PC-3 (cell line): ENCODE data around the gene RAPGEF4. TPM values are rescaled to one million over a fixed set of nuclear protein-coding genes. Genes with fewer than 3 reads are reported as not detected.

Source experiments
- ATAC-seq: fragments of 200-7000 bp; cut with Tn5 transposase; 2 replicates; pipeline ENCODE4 v1.9.1; 2020; ENCODE audit warnings: mild to moderate bottlenecking, moderate library complexity
- BruUV-seq: library from RNA; stranded (reverse); fragments of 400-500 nt; replicated peaks from 2 replicates; lab custom pipeline; 2021; lab: Mats Ljungman, UMichigan
- CTCF ChIA-PET: fragments of 300-600 bp; sonication (Branson Sonifier 250); formaldehyde crosslinking; loops from one replicate; lab custom pipeline; 2022; ENCODE audit warnings: antibody characterized with exemption; lab: Charles Lee
- POLR2A ChIA-PET: fragments of 300-600 bp; sonication (Branson Sonifier 250); formaldehyde crosslinking; loops from one replicate; lab custom pipeline; 2022; ENCODE audit warnings: antibody characterized with exemption; ENCODE audit not compliant: unreplicated experiment; lab: Charles Lee
- DNase-seq: peaks from one replicate; pipeline ENCODE4 v3.0.0-alpha.2; 2015
- H2AFZ ChIP-seq: fragments of 300-600 bp; sonication (generic); 2 replicates; pipeline ENCODE4 v1.6.0; 2016; ENCODE audit warnings: antibody characterized with exemption, low read length
- H3F3A ChIP-seq: fragments of 300-600 bp; sonication (generic); one replicate; pipeline ENCODE4 v1.6.0; 2017; ENCODE audit warnings: antibody characterized with exemption, low read length, control low read depth, mild to moderate bottlenecking; ENCODE audit not compliant: unreplicated experiment
- H3K27ac ChIP-seq: fragments of 300-600 bp; sonication (generic); 2 replicates; pipeline ENCODE4 v1.5.1; 2016; ENCODE audit warnings: mild to moderate bottlenecking, low read length
- H3K27me3 ChIP-seq: fragments of 300-600 bp; sonication (generic); 2 replicates; pipeline ENCODE4 v1.6.1; 2016; ENCODE audit warnings: low read length, mixed read lengths
- H3K36me3 ChIP-seq: fragments of 300-600 bp; sonication (generic); 2 replicates; pipeline ENCODE4 v1.6.1; 2016; ENCODE audit warnings: low read depth, mixed run types, low read length, mixed read lengths
- H3K4me1 ChIP-seq: fragments of 300-600 bp; sonication (generic); 2 replicates; pipeline ENCODE4 v1.5.1; 2016; ENCODE audit warnings: low read length; ENCODE audit not compliant: insufficient read depth
- H3K4me2 ChIP-seq: fragments of 300-600 bp; sonication (generic); 2 replicates; pipeline ENCODE4 v1.6.0; 2016; ENCODE audit warnings: low read length
- H3K4me3 ChIP-seq: fragments of 300-600 bp; sonication (generic); 2 replicates; pipeline ENCODE4 v1.5.1; 2016; ENCODE audit warnings: mild to moderate bottlenecking, low read length, mixed read lengths
- H3K79me2 ChIP-seq: fragments of 300-600 bp; sonication (generic); 2 replicates; pipeline ENCODE4 v1.6.1; 2017; ENCODE audit warnings: low read length, mixed read lengths
- H3K9ac ChIP-seq: fragments of 300-600 bp; sonication (generic); 2 replicates; pipeline ENCODE4 v1.6.0; 2016; ENCODE audit warnings: mild to moderate bottlenecking, low read length
- H3K9me2 ChIP-seq: fragments of 300-600 bp; sonication (generic); replicated peaks from 2 replicates; pipeline ENCODE4 v1.6.1; 2016; ENCODE audit warnings: mixed run types, low read length, mixed read lengths
- H3K9me3 ChIP-seq: fragments of 300-600 bp; sonication (generic); 2 replicates; pipeline ENCODE4 v1.6.1; 2016; ENCODE audit warnings: low read length, mixed read lengths
- H4K20me1 ChIP-seq: fragments of 300-600 bp; sonication (generic); 2 replicates; pipeline ENCODE4 v1.6.1; 2016; ENCODE audit warnings: low read length, mixed read lengths
- CTCF ChIP-seq: fragments of 300-600 bp; sonication (generic); conservative IDR thresholded peaks from 2 replicates; pipeline ENCODE4 v1.5.1; 2017; ENCODE audit warnings: antibody characterized with exemption, low read depth, mild to moderate bottlenecking, low read length
- EZH2 ChIP-seq: fragments of 300-600 bp; sonication (generic); IDR thresholded peaks from one replicate; pipeline ENCODE4 v1.6.1; 2017; ENCODE audit warnings: antibody characterized with exemption, mild to moderate bottlenecking, low read length; ENCODE audit not compliant: unreplicated experiment
- EZH2phosphoT487 ChIP-seq: fragments of 300-600 bp; sonication (generic); IDR thresholded peaks from 2 replicates; pipeline ENCODE4 v1.6.1; 2018; ENCODE audit warnings: mild to moderate bottlenecking, antibody characterized with exemption, low read length, borderline replicate concordance
- intact Hi-C: fragments of 100-400 bp; cut with micrococcal nuclease; formaldehyde crosslinking; loops from 2 replicates; pipeline ENCODE4 v1.9.0; 2023
- total RNA-seq: library from RNA; depleted of rRNA; stranded (reverse); fragments of >200 nt; gene quantifications from 2 replicates; pipeline ENCODE4 v1.2.3, GENCODE V29; 2014

The RAPGEF4 gene
- total RNA-seq, 1 experiment from 2014 or later, result 0.87 TPM

DNA sequence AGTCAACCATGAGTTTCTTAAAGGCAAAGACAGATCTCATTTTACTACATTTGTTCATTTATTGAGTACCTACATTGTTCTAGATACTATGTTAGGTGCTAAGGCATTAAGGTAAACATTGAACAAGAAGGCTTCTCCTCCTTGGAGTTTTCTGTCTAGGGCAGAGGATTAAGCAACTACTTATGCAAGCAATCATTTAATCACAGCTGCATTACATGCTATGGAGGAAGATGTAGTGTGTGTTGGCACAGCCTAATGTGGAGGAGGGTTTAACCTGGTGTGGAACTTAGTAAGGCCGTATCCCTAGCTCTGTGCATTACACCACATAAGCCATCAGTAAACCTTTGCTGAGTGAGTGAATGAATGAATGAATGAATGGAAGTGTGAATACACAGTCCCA lies 233.5 kb downstream of the RAPGEF4 start:
- no TSS peak for BruUV-seq
- H2AFZ ChIP-seq, result no peak overlapping the region
- TF ChIP-seq EZH2, result no peak
- TF ChIP-seq CTCF, result no peak
- no peak for TF ChIP-seq EZH2phosphoT487
- no peak overlapping the region for H3K27ac ChIP-seq
- H3K79me2 ChIP-seq, result no peaks in the 10 kb centered on the region
- no peak overlapping the region for H3K9ac ChIP-seq
- no peak overlapping the region for H3K4me3 ChIP-seq
- ATAC-seq, result no peak
- peaks cover 34% of the 10 kb centered on the region for H3K4me1 ChIP-seq
- H3K27me3 ChIP-seq, result no peaks in the 10 kb centered on the region
- CTCF ChIA-PET, result interaction anchor here (1.0 kb wide), 1 partner anchor 58 kb away, joined by 3 read pairs; no protein-coding TSS in a partner anchor
- intact Hi-C loops, result loop anchor here (5.0 kb wide), 1 partner anchor 37 kb away; no protein-coding TSS in a partner anchor
- no peaks in the 10 kb centered on the region for H3K36me3 ChIP-seq
- H3F3A ChIP-seq, result no peaks in the 10 kb centered on the region
- no peak for DNase-seq
- POLR2A ChIA-PET, result no interaction called here
- no peak overlapping the region for H3K4me2 ChIP-seq
- H4K20me1 ChIP-seq, result no peaks in the 10 kb centered on the region
- no peaks in the 10 kb centered on the region for H3K9me3 ChIP-seq
- no peaks in the 10 kb centered on the region for H3K9me2 ChIP-seq

- ChIA-PET POLR2A (no interaction called here), CTCF (interaction anchor here (1.0 kb wide), 1 partner anchor 58 kb away, joined by 3 read pairs; no protein-coding TSS in a partner anchor)
- DNase-seq (peak; percentile 27), ATAC-seq (no peak)
- Histone ChIP-seq H3K27ac (no peak overlapping the region), H3K79me2 (no peaks in the 10 kb centered on the region), H4K20me1 (no peaks in the 10 kb centered on the region), H3K9me3 (no peaks in the 10 kb centered on the region), H3K4me1 (peaks cover 34% of the 10 kb centered on the region), H3F3A (no peaks in the 10 kb centered on the region), H2AFZ (no peak overlapping the region), H3K27me3 (no peaks in the 10 kb centered on the region), H3K9me2 (no peaks in the 10 kb centered on the region), H3K36me3 (no peaks in the 10 kb centered on the region), H3K4me2 (no peak overlapping the region), H3K4me3 (no peak overlapping the region), H3K9ac (no peak overlapping the region)
- no TSS peak for BruUV-seq
- intact Hi-C loops, result loop anchor here (5.0 kb wide), 1 partner anchor 37 kb away; no protein-coding TSS in a partner anchor
- TF ChIP-seq CTCF, result no peak
- no peak for TF ChIP-seq EZH2phosphoT487
- no peak for TF ChIP-seq EZH2
Measured at GRCh38 chr2:172969609-172970008, 234.0 kb downstream of the RAPGEF4 start.

DNA sequence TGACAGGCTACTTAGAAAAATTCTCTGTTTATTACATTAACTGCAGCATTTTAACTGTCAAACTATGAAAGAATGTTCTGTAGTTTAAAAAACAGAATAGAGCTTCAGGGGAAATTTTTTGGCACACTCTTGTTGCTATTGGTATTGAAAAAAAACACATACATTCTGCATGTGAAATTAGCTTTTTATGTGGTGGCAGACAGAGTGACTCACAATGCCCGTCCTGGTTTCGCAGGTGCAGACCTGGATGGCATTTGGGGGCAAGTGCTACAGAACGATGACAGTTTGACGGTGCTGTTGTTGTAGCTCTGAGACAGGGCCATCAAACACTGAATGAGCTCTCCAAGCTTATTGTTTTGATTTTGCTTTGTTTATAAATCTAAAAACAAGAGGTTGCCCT lies 235.0 kb downstream of the RAPGEF4 start:
- Histone ChIP-seq H3K36me3 (no peaks in the 10 kb centered on the region), H3K9me2 (no peaks in the 10 kb centered on the region), H3K9ac (no peak overlapping the region), H3K27me3 (no peaks in the 10 kb centered on the region), H3K79me2 (no peaks in the 10 kb centered on the region), H3K9me3 (no peaks in the 10 kb centered on the region), H3F3A (no peaks in the 10 kb centered on the region), H2AFZ (no peak overlapping the region), H3K4me2 (no peak overlapping the region), H3K4me3 (no peak overlapping the region), H3K4me1 (peaks cover 34% of the 10 kb centered on the region), H3K27ac (no peak overlapping the region), H4K20me1 (no peaks in the 10 kb centered on the region)
- no peak for ATAC-seq
- no peak for TF ChIP-seq CTCF
- no peak for TF ChIP-seq EZH2
- no peak for TF ChIP-seq EZH2phosphoT487
- intact Hi-C loops, result no loop called here
- CTCF ChIA-PET, result no interaction called here
- POLR2A ChIA-PET, result no interaction called here
- BruUV-seq, result no TSS peak
- DNase-seq, result no peak
